Activated CD4-positive, alpha-beta T cell treated with anti-CD3 and anti-CD28 coated beads, Interleukin-2, amount 50 U/mL, for 24 hours (primary cell): Measurements from ENCODE around the gene LGALS14.
"Not testable (repeated sequence)": the region's sequence is repeated elsewhere in the genome, so short reads cannot be mapped to it uniquely, and the experiment has no call there.

Source experiments
- DNase-seq, 2 donors: peaks; one replicate each; pipeline ENCODE4 v3.0.0-alpha.2; 2020; ENCODE audit warnings: low read depth in 1 of 2, low spot score in 1 of 2

Gene LGALS14

DNA sequence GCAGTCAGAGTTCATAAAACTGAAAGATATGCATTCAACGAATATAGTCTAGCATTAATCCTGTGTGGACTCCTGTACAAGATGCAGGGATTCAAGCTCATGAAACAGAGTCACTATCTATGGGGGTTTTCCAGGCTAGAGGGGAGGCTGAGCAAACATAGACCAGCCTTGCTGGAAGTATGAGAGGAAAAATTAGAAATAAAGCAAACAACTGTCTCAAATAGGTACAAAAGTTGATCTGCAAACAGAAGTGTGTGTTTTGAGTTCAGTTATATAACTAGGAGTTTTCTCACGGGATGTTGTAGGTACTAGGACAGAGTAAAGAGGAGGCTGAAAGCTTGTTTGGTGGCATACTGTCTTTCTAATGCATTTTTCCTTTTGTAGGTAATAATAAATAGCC, 8.5 kb upstream of the LGALS14 start:
- no peak for DNase-seq

- DNase-seq: no peak
Observed at GRCh38 chr19:39696387-39696786, 7.9 kb upstream of the LGALS14 start.

- no peak for DNase-seq
Observed at GRCh38 chr19:39698535-39698934, 5.7 kb upstream of the LGALS14 start.

- no peak for DNase-seq
Observed at GRCh38 chr19:39701291-39701690, 3.0 kb upstream of the LGALS14 start.

DNA sequence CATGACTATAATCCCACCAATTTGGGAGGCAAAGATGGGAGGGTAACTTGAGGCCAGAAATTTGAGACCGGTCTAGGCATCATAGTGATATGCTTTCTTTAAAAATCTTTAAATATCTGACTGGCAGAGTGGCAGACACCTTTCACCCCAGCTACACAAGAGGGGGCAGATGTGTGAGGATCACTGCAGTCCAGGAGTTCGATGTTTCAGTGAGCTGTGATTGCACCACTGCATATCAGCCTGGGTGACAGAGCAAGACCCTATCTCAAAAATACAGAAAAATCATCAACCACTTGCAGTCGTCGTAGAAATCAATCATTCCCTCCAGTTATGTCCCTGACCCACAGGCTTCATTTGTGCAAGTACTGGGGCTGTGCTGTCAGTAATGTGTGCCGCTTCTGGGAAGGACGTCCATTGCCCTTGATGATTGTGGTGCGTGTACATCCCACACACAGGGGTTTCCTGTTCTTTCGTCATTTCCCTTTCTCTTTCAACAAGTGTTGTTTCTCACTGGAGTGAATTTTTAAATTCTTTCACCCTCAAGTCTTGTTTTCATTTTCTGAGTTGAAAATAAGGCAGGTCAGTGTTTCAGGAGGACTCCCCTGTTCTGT, 1.4 kb downstream of the LGALS14 start:
- DNase-seq: peak in 1 of 2 donors; percentile 20

DNA sequence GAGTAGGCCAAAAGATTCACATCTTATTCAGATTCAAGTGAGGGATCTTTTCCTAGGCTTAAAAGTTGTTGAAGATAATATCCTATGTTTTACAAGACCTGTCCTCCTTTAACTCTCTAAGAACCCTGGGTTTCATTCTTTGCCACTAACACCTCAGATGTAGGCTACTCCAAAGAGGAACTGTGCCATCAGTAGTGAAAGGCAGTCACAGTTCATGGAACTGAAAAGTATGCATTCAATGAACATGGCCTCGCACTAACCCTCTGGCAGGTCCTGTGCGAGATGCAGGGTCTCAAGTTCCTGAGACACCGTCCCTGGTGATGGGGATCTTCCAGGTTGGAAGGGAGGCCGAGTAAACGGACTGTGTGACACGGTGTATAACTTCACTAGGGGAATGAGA, 4.3 kb downstream of the LGALS14 start:
- no peak for DNase-seq

- no peak for DNase-seq
Observed at GRCh38 chr19:39709026-39709872, 5.0 kb downstream of the LGALS14 start.

DNA sequence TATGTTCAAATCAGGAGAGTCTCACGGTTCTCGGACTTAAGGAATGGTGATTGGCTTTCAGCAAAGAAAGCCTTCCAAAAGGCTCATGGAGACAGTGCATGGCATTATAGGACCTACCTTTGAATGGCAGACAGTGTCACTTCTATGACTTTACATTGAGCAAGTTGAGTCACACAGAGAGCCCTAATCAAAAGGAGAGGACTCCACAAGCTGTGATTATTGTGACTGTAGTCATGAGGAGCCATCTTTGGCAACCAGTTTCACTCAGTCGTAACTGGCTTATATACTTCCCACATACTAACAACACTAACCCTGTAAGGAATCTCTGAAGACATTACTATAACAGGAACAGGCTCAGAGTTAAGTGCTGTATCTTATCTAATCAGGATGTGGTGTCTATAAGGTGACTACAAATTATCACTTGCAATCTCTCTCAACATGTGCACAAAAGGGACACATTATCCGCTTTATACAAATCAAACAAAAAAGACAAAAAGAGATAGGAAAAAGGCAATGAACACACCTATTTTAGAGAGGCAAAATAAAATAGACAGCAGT, 6.1 kb downstream of the LGALS14 start:
- DNase-seq: no peak

GRCh38 chr19:39720144-39720543, 15.9 kb downstream of the LGALS14 start:
- DNase-seq: not testable (repeated sequence)

- DNase-seq: no peak
Observed at GRCh38 chr19:39725995-39726394, 21.7 kb downstream of the LGALS14 start.

GRCh38 chr19:39727070-39727800, 23.0 kb downstream of the LGALS14 start:
- no peak for DNase-seq

DNA sequence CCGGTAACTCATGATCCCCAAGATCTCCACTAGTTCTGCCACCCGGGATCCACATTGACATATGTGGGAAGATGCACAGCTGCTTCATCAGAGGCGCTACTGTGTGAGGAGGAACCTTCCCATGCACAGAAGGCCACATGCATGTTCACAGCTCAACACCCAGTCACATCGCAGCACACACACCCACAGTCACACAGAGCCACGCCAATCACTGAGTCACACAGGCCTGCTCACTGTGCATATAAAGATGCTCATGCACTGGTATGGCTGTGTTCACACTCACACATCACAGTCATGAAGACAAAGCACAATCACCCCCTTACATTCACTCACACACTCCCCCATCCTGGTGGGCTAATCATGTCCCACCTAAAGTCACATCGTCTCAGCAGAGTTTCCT, 23.8 kb downstream of the LGALS14 start:
- DNase-seq: no peak

DNA sequence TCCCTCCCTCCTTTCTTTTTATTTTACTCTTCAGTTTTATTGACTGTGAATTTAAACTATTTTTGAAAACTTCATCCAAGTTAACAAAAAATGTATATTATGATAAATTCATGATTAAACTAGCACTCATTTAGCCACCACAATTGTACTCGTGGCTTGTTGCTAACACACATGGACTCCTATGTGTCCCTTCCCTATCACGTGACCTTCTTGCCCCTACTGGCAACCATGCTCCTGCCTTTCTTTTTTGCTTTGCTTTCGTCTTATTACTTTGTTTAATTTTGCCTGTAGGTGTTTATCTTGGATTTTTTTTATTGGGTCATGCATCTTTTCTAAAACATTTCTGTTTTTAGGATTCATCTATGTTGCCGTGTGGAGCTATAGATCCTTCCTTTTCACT, 25.3 kb downstream of the LGALS14 start:
- no peak for DNase-seq

- no peak for DNase-seq
Observed at GRCh38 chr19:39731685-39732084, 27.4 kb downstream of the LGALS14 start.

GRCh38 chr19:39733841-39734240, 29.6 kb downstream of the LGALS14 start:
- no peak for DNase-seq

DNA sequence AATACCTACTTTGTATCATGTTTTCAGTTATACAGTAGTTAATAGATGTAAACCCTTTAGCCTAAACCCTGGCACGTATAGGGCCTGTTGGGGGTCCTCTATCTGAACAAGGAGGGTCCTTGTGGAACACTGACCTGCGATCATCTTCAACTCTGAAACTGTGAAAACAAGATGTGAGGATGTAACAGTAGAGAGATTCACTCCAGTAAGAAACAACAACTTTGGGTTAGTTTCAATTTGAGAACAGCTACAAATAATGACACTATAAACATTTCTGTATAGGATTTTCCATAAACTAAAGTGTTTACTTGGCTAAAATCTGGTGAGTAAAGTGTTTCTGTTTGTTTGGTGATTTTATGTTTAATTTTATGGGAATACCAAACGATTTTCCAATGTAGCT, 31.4 kb downstream of the LGALS14 start:
- no peak for DNase-seq

- DNase-seq: no peak
Observed at GRCh38 chr19:39736088-39736487, 31.8 kb downstream of the LGALS14 start.

GRCh38 chr19:39737351-39737750, 33.1 kb downstream of the LGALS14 start:
- no peak for DNase-seq

GRCh38 chr19:39737891-39738290, 33.6 kb downstream of the LGALS14 start, which contains the start of gene CLC:
CLC (minus strand) TSS chr19:39738029; CDS start chr19:39737952, 77 bp downstream.
- DNase-seq: no peak

DNA sequence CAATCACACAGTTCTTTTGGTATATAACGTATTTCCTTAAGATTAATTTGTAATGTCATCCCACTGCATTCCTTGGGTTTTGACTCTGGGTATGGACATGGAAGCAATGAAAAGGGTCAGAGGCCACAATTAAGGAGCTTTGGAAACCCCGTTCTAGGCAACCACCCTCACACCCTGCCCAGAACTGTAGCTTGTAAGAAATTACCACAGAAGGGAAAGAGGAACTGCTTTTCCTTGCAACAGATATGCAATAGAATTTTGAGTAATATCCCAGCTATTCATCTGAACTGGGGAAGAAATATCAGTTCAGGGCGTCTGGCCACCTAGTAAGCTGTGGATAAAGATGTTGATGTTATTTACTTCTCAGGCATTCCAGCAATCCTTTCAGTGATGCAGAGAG, 34.5 kb downstream of the LGALS14 start:
- DNase-seq: no peak

- DNase-seq: no peak
Observed at GRCh38 chr19:39740395-39740794, 36.1 kb downstream of the LGALS14 start.

DNA sequence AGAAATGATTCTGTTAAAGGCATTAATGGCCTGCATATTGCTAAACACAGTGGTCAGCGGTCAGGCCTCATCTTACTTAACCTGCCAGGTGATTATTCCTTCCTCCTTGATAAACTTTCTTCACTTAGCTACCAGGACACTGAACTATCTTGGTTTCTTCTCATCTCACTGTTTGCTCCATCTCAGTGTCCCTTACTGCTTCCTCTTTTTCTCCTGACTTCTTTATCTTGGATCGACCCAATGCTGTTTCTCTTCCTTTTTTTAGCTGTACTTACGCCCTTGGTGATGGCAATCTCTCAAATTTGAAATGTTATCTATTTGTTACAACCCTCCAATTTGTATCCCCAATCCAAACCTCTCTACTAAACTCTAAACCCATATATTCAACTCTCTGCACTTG, 41.4 kb downstream of the LGALS14 start:
- DNase-seq: no peak
